Measurements from ENCODE around the gene ZSCAN16. TPM values are rescaled to one million over a fixed set of nuclear protein-coding genes. Genes with fewer than 3 reads are reported as not detected.

Gene ZSCAN16
- total and polyA plus RNA-seq, 9 of the 15 experiments (the other 6 are each of a cell fraction or from before 2014, with no cell fraction given) = 0.08 TPM; not detected in 8

GRCh38 chr6:28141500-28142329 lies 17.3 kb downstream of the ZSCAN16 start, which contains the start of gene ZKSCAN8 (continued):
- TF ChIP-seq MXI1 (IDR thresholded peaks at IDR 0.05; ENCODE audit: low read depth, low read length) (peak; percentile 79), ERF (CRISPR knock-in tag; IDR thresholded peaks at IDR 0.05) (0 out of 2 replicates have a peak, but pooled peaks have one; percentile 14), CREM (IDR thresholded peaks at IDR 0.05; ENCODE audit: low read depth) (peak; percentile 49; the same call in 1 of the 2 replicates), ZNF436 (CRISPR knock-in tag; IDR thresholded peaks at IDR 0.05) (no peak), STAT5A (IDR thresholded peaks at IDR 0.05; ENCODE audit: borderline replicate concordance, low read length) (peak; percentile 26; the same call in 1 of the 2 replicates), ZSCAN29 (IDR thresholded peaks at IDR 0.05) (0 out of 2 replicates have a peak, but pooled peaks have one; percentile 49), GTF2A2 (tag; IDR thresholded peaks at IDR 0.05) (no peak), BCOR (IDR thresholded peaks at IDR 0.05) (peak; percentile 50; the same call in 1 of the 2 replicates), ZBTB49 (CRISPR knock-in tag; IDR thresholded peaks at IDR 0.05; ENCODE audit: borderline replicate concordance) (0 out of 2 replicates have a peak, but pooled peaks have one; percentile 68), POLR2AphosphoS5 (IDR thresholded peaks at IDR 0.05; ENCODE audit: control insufficient read depth, insufficient read depth, low read depth, low read length) (peak; percentile 94), CBFA2T3 (IDR thresholded peaks at IDR 0.05) (no peak), NFIC (IDR thresholded peaks at IDR 0.05) (peak; percentile 75), RAD21 (CRISPR knock-in tag; conservative IDR thresholded peaks at IDR 0.05 in 1 of 2, IDR thresholded peaks at IDR 0.05 in 1 of 2) (peak; percentile 36 to 60), YY1 (IDR thresholded peaks at IDR 0.05; ENCODE audit: borderline replicate concordance in 1 of 3, control insufficient read depth in 1 of 3, extremely low read depth in 1 of 3, insufficient read depth in 3 of 3, insufficient read length in 1 of 3, insufficient replicate concordance in 2 of 3, low read depth in 1 of 3, low read length in 2 of 3) (peak in 2 of 3 experiments; percentile 79 to 89), SFPQ (IDR thresholded peaks at IDR 0.05; ENCODE audit: low read depth, low read length) (no peak)
